Fibroblast of pulmonary artery (primary cell): ENCODE data around the gene NPPC.
"Not testable (repeated sequence)": the region's sequence is repeated elsewhere in the genome, so short reads cannot be mapped to it uniquely, and the experiment has no call there.

Experiments
- DNase-seq: peaks from one replicate; pipeline ENCODE4 v3.0.0-alpha.2; 2010; ENCODE audit warnings: low read depth
- H3K4me3 ChIP-seq: replicated peaks from 2 replicates; pipeline ENCODE4 v1.5.1; 2011; ENCODE audit warnings: low read depth, mild to moderate bottlenecking, control low read depth, low read length, moderate library complexity
- CTCF ChIP-seq: IDR thresholded peaks from 2 replicates; pipeline ENCODE4 v1.5.1; 2011; ENCODE audit warnings: mild to moderate bottlenecking, control low read depth, low read length, inconsistent platforms; ENCODE audit errors: missing control alignments

Gene NPPC

GRCh38 chr2:231961349-231962166 is 35.4 kb upstream of the NPPC start, which contains the start of gene DIS3L2:
Gene DIS3L2, plus strand, starts transcription at chr2:231961713. Its CDS starts 53,215 bp downstream, at chr2:232014928.
- H3K4me3 ChIP-seq: peak within 1 kb of the TSS; percentile 98
- TF ChIP-seq CTCF: no peak
- peak; percentile 83 for DNase-seq

GRCh38 chr2:231960810-231961348 is 34.7 kb upstream of the NPPC start:
- no peak for TF ChIP-seq CTCF
- DNase-seq: no peak
- peak overlapping the region; percentile 98 for H3K4me3 ChIP-seq

- H3K4me3 ChIP-seq: no peak overlapping the region
- DNase-seq: no peak
- TF ChIP-seq CTCF: no peak
These were observed 31.9 kb upstream of the NPPC start for GRCh38 chr2:231957913-231958763.

- DNase-seq: no peak
- H3K4me3 ChIP-seq: no peak overlapping the region
- TF ChIP-seq CTCF: no peak
These were observed 29.7 kb upstream of the NPPC start for GRCh38 chr2:231955758-231956472.

GRCh38 chr2:231951452-231952035 is 25.3 kb upstream of the NPPC start:
- DNase-seq: no peak
- no peak overlapping the region for H3K4me3 ChIP-seq
- TF ChIP-seq CTCF: no peak

GRCh38 chr2:231947694-231948093 is 21.5 kb upstream of the NPPC start:
- TF ChIP-seq CTCF: no peak
- DNase-seq: no peak
- no peak overlapping the region for H3K4me3 ChIP-seq

GRCh38 chr2:231947112-231947511 is 20.9 kb upstream of the NPPC start:
- not testable (repeated sequence) for DNase-seq, H3K4me3 ChIP-seq
